Lower lobe of right lung (tissue), 2 donors: ENCODE measurements around the gene ZFAND3. TPM values are rescaled to one million over a fixed set of nuclear protein-coding genes. Genes with fewer than 3 reads are reported as not detected.
A peak's percentile ranks its signal among the peaks of the same experiment; 100 is the strongest.
"Not testable (repeated sequence)": the region's sequence is repeated elsewhere in the genome, so short reads cannot be mapped to it uniquely, and the experiment has no call there.

Experiments
- ATAC-seq, 2 donors: fragments of 200-7000 bp; cut with Tn5 transposase; one replicate each; pipeline ENCODE4 v1.9.1; 2020 to 2022; ENCODE audit warnings: mild to moderate bottlenecking in 2 of 2, moderate library complexity in 2 of 2
- DNase-seq: peaks from one replicate; pipeline ENCODE4 v3.0.0-alpha.2; 2020
- H3K27ac ChIP-seq: fragments of 200-600 bp; one replicate; pipeline ENCODE4 v1.8.0; 2022
- H3K27me3 ChIP-seq: fragments of 200-600 bp; one replicate; pipeline ENCODE4 v1.8.0; 2022; ENCODE audit warnings: low read depth
- H3K36me3 ChIP-seq: fragments of 200-600 bp; one replicate; pipeline ENCODE4 v1.8.0; 2022; ENCODE audit warnings: mild to moderate bottlenecking
- H3K4me1 ChIP-seq: fragments of 200-600 bp; one replicate; pipeline ENCODE4 v1.8.0; 2022
- H3K4me3 ChIP-seq: fragments of 200-600 bp; one replicate; pipeline ENCODE4 v1.8.0; 2022; ENCODE audit warnings: mild to moderate bottlenecking
- H3K9me3 ChIP-seq: fragments of 200-600 bp; one replicate; pipeline ENCODE4 v1.8.0; 2022
- intact Hi-C: fragments of 100-400 bp; cut with DNase I; formaldehyde crosslinking; loops from one replicate; pipeline ENCODE4 v1.11.0; 2022
- total RNA-seq: library from RNA; stranded (reverse); fragmentation: NEBNext Ultra II Directional; extraction: Animal tissue kit (Norgen Biotek cat#: 25700); gene quantifications from one replicate; pipeline ENCODE4 v1.2.1, GENCODE V29; 2021
- TF ChIP-seq, protein P1 (sequence below): fragments of 200-600 bp; IDR thresholded peaks from one replicate; pipeline ENCODE4 v1.8.0; 2022; ENCODE audit warnings: antibody characterized with exemption, mild to moderate bottlenecking
- donor health status: DM: no; HTN: yes; CAD: no; lungs with severe emphysema.

Gene ZFAND3
- total RNA-seq, 1 donor from 2014 or later: 83.3 TPM

DNA sequence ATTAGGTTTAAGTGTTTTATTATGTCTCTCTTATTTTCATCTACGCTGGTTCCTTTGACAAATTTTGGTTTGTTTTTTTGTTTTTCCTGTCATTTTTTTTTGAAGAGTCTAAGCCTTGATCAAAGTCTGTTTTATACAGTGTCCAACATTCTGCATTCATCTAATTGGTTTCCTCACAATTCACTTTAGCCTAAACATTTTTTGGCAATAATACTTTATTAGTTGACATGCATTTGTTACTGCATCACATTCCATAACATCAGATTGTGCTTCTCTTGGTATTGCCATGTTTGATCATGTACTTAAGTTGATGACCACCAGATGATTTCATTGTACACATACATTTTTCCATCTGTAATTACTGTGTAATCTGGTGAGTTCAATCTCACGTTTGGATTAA, 173.2 kb downstream of the ZFAND3 start:
- Histone ChIP-seq H3K27ac (no peak overlapping the region), H3K27me3 (no peaks in the 10 kb centered on the region), H3K9me3 (no peaks in the 10 kb centered on the region), H3K36me3 (no peaks in the 10 kb centered on the region), H3K4me1 (peaks cover 23% of the 10 kb centered on the region), H3K4me3 (no peak overlapping the region)
- no peak for DNase-seq
- TF ChIP-seq, protein P1, sequence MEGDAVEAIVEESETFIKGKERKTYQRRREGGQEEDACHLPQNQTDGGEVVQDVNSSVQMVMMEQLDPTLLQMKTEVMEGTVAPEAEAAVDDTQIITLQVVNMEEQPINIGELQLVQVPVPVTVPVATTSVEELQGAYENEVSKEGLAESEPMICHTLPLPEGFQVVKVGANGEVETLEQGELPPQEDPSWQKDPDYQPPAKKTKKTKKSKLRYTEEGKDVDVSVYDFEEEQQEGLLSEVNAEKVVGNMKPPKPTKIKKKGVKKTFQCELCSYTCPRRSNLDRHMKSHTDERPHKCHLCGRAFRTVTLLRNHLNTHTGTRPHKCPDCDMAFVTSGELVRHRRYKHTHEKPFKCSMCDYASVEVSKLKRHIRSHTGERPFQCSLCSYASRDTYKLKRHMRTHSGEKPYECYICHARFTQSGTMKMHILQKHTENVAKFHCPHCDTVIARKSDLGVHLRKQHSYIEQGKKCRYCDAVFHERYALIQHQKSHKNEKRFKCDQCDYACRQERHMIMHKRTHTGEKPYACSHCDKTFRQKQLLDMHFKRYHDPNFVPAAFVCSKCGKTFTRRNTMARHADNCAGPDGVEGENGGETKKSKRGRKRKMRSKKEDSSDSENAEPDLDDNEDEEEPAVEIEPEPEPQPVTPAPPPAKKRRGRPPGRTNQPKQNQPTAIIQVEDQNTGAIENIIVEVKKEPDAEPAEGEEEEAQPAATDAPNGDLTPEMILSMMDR: no peak
- intact Hi-C loops: no loop called here
- no peak for ATAC-seq

DNA sequence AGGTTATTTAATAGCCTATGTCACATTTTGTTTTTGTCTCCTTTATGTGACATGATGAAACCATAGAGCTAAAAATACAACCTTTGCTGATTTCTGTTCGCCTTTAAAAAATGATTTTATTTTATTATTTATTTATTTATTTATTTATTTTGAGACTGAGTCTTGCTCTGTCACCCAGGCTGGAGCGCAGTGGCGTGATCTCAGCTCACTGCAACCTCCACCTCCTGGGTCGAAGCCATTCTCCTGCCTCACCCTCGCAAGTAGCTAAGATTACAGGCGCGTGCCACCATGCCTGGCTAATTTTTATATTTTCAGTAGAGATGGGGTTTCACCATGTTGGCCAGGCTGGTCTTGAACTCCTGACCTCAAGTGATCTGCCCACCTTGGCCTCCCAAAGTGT, 173.7 kb downstream of the ZFAND3 start:
- peaks cover 19% of the 10 kb centered on the region for H3K4me1 ChIP-seq
- H3K4me3 ChIP-seq, H3K9me3 ChIP-seq, DNase-seq, H3K36me3 ChIP-seq, H3K27ac ChIP-seq, intact Hi-C loops, H3K27me3 ChIP-seq, ATAC-seq: not testable (repeated sequence)

DNA sequence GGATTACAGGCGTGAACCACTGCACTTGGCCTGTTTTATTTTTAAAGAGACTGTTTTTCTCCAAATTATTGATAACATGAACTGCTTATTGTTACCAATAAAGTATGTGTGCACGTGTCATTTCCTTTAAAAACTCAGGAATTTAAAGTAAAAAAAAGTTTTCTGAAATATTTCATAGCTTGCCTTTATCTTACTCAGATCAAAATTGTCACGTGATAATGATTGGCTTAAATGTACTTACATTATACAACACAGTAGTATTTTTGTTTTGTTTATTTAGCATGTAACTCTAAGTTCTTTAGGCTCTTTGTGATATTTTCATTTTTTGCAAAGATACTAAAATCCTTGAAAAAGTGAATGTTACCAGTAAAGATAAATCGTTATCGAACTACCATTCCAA, 174.1 kb downstream of the ZFAND3 start:
- Histone ChIP-seq H3K4me3 (no peak overlapping the region), H3K9me3 (no peaks in the 10 kb centered on the region), H3K27ac (no peak overlapping the region), H3K36me3 (no peaks in the 10 kb centered on the region), H3K27me3 (no peaks in the 10 kb centered on the region), H3K4me1 (peaks cover 15% of the 10 kb centered on the region)
- intact Hi-C loops: no loop called here
- ATAC-seq (no peak), DNase-seq (no peak)
- TF ChIP-seq, protein P1: no peak

DNA sequence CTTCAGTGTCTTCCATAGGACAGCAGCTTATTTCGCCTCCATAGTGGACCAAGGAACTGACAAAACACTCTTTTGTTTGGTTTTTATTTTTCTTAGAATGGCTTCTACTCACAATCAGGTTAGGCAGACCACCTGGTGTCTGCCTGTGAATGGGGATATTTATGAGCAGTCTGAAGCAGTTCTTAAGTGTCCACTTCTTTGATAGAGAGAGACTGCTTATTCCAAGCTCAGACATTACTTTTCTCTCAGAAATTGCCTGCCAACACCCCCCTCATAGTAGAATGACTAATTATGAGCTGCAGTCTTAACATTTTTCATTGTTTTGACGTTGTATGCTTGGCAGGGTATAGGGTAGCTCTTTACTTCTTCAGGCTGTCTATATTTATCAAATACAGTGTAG, 174.7 kb downstream of the ZFAND3 start:
- intact Hi-C loops: no loop called here
- Histone ChIP-seq H3K36me3 (no peaks in the 10 kb centered on the region), H3K4me3 (no peak overlapping the region), H3K9me3 (no peaks in the 10 kb centered on the region), H3K27me3 (no peaks in the 10 kb centered on the region), H3K27ac (no peak overlapping the region), H3K4me1 (peaks cover 9% of the 10 kb centered on the region)
- TF ChIP-seq, protein P1: no peak
- ATAC-seq (peak in 1 of 2 donors; percentile 28), DNase-seq (no peak)

DNA sequence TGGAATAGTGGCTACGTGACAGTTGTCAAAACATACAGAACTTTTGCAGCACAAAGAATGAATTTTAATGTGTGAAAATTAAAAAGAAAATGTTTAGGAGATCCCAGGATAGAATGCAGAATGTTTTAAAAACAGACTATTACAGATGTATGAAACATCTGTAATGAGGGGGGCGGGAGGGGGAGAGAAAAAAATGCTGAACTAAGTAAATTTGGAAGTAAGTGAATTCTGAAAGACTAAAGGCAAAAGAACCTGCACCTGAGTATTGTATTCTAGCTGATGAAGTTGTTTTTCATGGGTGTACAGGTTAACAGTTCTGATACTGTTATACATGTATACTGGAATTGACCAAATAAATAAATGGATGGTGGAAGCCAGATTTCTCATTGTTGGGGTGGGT, 178.8 kb downstream of the ZFAND3 start:
- Histone ChIP-seq H3K36me3 (no peaks in the 10 kb centered on the region), H3K9me3 (no peaks in the 10 kb centered on the region), H3K4me1 (no peaks in the 10 kb centered on the region), H3K27me3 (no peaks in the 10 kb centered on the region), H3K27ac (no peak overlapping the region), H3K4me3 (no peak overlapping the region)
- ATAC-seq: no peak
- DNase-seq: no peak
- TF ChIP-seq, protein P1: no peak
- intact Hi-C loops: no loop called here

DNA sequence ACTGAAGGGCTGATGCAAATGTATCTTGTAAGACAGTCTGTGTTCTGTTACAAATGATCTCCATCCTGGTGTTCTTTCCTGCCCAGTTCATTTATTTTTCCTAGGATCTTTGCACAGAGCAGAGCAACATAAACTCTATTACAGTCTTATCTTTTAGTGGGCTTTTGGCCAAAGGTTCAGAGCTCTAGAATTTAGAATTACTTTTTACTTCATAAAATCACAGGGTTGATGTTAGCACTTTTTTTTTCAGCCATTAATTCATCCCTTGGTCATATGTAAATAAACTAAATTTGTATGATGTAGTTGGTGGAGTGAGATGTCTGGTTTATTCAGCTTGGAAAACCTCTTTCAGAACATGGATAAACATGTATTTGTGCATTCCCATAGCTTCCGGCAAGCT, 181.9 kb downstream of the ZFAND3 start:
- no peaks in the 10 kb centered on the region for H3K27me3 ChIP-seq
- H3K4me1 ChIP-seq: no peaks in the 10 kb centered on the region
- ATAC-seq (no peak), DNase-seq (no peak)
- no peak overlapping the region for H3K4me3 ChIP-seq
- no peak overlapping the region for H3K27ac ChIP-seq
- TF ChIP-seq, protein P1: no peak
- H3K36me3 ChIP-seq: no peaks in the 10 kb centered on the region
- intact Hi-C loops: no loop called here
- no peaks in the 10 kb centered on the region for H3K9me3 ChIP-seq
